AG09319 (cell line): ENCODE data around the gene KRIT1.

Experiments used
- DNase-seq: peaks from one replicate; pipeline ENCODE4 v3.0.0-alpha.2; 2010; ENCODE audit warnings: low read depth; ENCODE audit errors: extremely low read depth
- TF ChIP-seq, protein P1 (sequence below): IDR thresholded peaks from 2 replicates; pipeline ENCODE4 v1.5.1; 2011; ENCODE audit warnings: low read depth, mild to moderate bottlenecking, inconsistent platforms, low read length, moderate library complexity

The KRIT1 gene

DNA sequence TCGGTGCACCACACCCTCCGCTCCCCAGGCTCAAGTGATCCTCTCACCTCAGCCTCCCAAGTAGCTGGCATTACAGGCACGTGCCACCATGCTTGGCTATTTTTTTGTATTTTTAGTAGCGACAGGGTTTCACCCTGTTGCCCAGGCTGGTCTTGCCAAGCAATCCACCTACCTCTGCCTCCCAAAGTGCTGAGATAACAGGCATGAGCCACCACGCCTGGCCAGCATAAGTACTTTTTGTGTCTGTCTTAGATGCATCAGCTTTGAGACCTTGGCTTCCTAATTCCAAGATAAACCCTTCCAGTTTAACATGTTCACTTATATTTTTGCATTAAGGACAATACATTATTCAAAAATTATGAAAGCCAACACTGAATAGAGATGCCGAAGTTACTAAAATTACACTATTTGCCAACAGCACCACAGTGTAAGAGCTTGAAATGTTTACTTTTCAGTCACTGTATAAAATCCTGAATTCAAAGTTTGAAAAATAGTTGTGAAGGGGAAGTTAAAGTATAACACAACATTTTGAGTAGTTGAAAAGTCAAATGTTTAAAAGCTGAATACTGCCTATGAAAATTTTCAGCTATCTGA lies 36.6 kb upstream of the KRIT1 start:
- no peak for DNase-seq
- TF ChIP-seq, protein P1, sequence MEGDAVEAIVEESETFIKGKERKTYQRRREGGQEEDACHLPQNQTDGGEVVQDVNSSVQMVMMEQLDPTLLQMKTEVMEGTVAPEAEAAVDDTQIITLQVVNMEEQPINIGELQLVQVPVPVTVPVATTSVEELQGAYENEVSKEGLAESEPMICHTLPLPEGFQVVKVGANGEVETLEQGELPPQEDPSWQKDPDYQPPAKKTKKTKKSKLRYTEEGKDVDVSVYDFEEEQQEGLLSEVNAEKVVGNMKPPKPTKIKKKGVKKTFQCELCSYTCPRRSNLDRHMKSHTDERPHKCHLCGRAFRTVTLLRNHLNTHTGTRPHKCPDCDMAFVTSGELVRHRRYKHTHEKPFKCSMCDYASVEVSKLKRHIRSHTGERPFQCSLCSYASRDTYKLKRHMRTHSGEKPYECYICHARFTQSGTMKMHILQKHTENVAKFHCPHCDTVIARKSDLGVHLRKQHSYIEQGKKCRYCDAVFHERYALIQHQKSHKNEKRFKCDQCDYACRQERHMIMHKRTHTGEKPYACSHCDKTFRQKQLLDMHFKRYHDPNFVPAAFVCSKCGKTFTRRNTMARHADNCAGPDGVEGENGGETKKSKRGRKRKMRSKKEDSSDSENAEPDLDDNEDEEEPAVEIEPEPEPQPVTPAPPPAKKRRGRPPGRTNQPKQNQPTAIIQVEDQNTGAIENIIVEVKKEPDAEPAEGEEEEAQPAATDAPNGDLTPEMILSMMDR, result no peak

DNA sequence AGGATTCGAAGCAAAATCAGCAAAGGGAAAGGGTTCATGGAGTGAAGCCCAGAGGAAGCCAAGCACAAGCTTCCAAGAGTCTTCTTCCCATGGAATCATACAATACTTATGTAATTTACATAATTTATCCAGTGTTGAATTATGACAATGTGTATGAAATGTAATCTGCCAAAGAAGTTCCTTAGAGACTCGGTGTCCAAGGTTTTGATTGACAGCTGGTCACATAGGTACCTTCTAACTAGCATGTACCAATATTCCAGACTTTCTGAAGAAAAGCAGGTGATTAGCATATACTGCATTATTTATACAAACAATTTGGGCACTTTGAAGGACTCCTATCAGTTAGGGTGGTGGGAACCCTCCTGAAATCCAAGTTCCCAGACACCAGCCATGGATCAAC lies 35.3 kb upstream of the KRIT1 start:
- TF ChIP-seq, protein P1, result no peak
- DNase-seq, result no peak

DNA sequence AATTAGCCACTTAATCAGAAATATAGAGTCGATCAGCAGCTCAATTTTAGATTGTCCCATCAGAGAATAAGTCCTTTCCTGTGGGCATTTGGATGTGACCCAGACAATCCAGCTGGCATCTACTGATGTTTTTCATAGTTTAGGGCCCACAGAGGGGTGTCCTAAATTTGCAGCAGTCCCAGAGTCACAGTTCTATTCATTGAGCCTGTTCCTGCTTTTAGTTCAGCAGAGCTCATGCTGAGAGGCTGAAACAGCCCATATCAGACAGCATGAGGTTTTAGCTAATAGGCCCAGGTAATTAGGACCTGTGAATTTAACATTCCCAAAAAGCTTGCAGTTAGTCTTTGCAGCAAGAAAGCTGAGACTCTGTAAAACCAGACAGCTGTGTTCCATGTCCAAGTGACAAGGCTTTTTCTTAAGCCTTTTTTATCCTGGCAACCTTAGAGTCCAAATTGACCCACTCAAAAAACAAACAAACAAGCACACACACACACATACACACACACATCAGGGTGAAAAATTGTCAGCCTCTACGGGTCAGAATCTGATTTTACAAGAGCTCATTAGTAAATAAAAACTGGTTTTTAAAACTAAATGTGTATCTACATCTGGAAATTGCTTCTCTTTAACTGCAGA lies 33.8 kb upstream of the KRIT1 start:
- no peak for DNase-seq

DNA sequence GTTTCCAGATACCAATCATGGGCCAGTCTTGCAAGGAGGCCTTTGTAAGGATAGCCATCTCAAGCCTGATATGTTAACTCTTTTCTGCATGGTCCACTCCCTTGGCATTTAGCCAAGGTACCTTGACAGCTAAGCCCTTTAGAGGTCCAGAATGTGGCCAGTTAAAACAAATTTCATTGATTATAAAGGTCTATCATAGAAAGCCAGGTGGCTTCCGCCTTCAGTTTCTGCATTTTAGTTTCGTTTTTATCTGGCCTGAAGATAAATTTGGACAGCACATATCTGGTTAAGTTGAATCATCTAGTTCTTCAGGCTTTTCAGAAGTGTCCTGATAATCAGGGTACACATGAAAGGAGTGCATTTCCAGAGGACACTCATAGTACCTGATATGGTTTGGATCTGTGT lies 30.7 kb upstream of the KRIT1 start:
- no peak for DNase-seq
- TF ChIP-seq, protein P1, result no peak

More for the DNA sequence above, 33.8 kb upstream of the KRIT1 start:
- TF ChIP-seq, protein P1, result no peak

DNA sequence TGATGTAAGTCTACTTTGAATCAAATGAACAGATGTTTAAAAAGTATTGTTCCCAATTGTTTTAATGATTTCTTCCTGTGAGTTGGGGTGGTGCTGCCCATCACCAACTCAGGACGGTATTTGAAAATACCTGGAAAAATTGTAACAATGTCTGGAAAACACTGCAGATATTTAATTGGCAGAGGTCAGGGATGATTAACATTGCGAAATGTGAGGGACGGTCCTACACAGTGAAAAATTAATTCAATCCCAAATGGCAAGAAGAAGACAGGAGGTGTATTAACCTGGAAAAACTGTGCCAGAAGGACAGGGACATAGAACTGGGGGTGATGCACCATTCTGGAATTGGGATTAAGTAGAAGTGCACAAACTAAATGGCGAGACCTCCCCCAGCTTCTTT lies 29.6 kb upstream of the KRIT1 start:
- TF ChIP-seq, protein P1, result no peak
- DNase-seq, result no peak

DNA sequence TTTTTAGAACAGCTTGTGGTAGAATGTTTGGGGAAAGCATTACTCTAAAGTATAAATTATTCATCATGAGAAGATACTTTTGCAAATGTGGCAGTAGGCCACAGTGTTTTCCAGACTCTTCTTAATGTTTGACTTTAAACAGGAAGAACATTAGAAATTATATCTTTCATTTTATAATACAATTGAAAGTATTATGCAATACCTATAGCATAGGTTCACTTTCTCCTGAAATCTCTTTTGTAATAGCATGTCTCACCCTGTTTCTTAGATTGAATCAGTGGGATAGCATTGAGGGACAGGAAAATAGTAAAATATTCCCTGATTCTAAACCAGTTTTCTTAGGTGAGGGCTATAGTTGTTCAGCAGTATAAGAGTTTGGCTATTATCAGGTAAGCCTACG lies 23.2 kb upstream of the KRIT1 start:
- TF ChIP-seq, protein P1, result no peak
- no peak for DNase-seq

DNA sequence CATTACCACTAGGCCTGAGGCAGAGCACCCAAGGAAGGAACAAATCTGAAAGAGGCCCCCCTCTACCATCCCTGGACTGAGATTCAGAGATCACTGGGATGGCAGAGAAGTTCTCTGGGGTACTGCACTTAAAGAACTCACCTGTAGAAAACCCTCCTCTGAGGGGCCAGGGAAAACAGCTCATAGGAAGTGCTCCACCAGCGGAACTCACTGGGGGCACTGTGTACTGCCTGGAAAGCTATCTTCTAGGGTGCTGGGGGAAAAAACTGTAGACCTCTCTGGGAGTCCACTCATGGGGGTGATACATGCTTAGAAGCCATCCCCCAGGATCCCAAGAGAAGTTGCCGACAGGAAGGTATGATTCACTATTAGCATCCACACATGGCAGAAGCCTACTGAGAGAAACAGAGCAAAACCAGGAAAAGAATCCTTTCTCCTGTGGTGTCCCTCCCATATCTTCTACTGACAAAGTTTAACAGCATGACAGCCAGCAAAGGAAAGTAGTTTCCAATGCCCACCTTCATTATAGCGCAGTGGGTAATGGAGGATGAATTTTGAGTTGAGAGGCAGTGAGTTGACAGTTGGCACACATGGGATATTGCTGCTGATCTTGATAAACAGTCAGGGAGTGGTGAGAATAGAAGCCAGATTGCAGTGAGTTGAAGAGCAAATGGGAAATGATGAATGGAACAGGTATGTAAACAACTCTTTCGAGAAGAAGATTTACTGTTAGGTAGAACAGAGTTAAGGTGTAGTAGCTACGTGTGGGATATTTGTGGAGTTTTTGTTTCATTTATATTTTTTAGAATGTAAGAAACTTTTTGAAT lies 20.9 kb upstream of the KRIT1 start:
- TF ChIP-seq, protein P1, result no peak
- no peak for DNase-seq
